GM12878 (cell line): Measurements from ENCODE around the gene ANKRD53. TPM values are rescaled to one million over a fixed set of nuclear protein-coding genes. Genes with fewer than 3 reads are reported as not detected.

Source experiments
- ASH2L ChIP-seq: fragments of 300-600, 200-600 bp; sonication (generic); IDR thresholded peaks from 2 replicates; pipeline ENCODE4 v1.6.1; 2017; ENCODE audit warnings: low read depth, mild to moderate bottlenecking, borderline replicate concordance
- CEBPB ChIP-seq, 2 experiments: fragments of 150-350 bp in 1 of 2; IDR thresholded peaks; 2 replicates each; pipeline ENCODE4 v1.6.1; 2012 to 2014; ENCODE audit warnings: low read depth in 2 of 2, low read length in 2 of 2, borderline replicate concordance in 1 of 2, inconsistent platforms in 1 of 2
- MXI1 ChIP-seq: fragments of 150-350 bp; IDR thresholded peaks from 2 replicates; pipeline ENCODE4 v1.6.1; 2011; ENCODE audit warnings: low read depth, mild to moderate bottlenecking, inconsistent platforms, low read length, improper control_type of control experiment
- NR2C1 ChIP-seq: fragments of 450-650 bp; IDR thresholded peaks from 2 replicates; pipeline ENCODE4 v1.6.1; 2017; ENCODE audit warnings: antibody characterized with exemption, mild to moderate bottlenecking, moderate library complexity
- RAD21 ChIP-seq: IDR thresholded peaks from 2 replicates; pipeline ENCODE4 v1.6.1; 2011; ENCODE audit warnings: mild to moderate bottlenecking, low read depth, low read length, moderate library complexity; ENCODE audit not compliant: insufficient read depth
- SMARCA5 ChIP-seq: fragments of 450-650 bp; IDR thresholded peaks from 2 replicates; pipeline ENCODE4 v1.6.1; 2017; ENCODE audit warnings: mild to moderate bottlenecking
- SRF ChIP-seq, 2 experiments: IDR thresholded peaks; 2 replicates each; pipeline ENCODE4 v1.6.1; 2011; ENCODE audit warnings: low read depth in 2 of 2, low read length in 2 of 2, mild to moderate bottlenecking in 1 of 2, moderate library complexity in 1 of 2
- WRNIP1 ChIP-seq: IDR thresholded peaks from 2 replicates; pipeline ENCODE4 v1.6.1; 2011; ENCODE audit warnings: low read depth, low read length, improper control_type of control experiment, borderline replicate concordance
- polyA plus RNA-seq, 11 experiments: library from polyadenylated mRNA; depleted of rRNA in 4 of 11; unstranded in 6 of 11; stranded (reverse) in 5 of 11; fragments of >200 nt; fragmentation: Nextera tagmentation in 4 of 11; fragmentation: Illumina TruSeq in 1 of 11; extraction: Ambion mirVana in 4 of 11; extraction: Trizol in 1 of 11; gene quantifications; 1 replicate in 1 of 11; 2 replicates in 10 of 11; pipeline versions ENCODE4 v1.2.1 to v1.2.3, GENCODE V29; 2011 to 2016; ENCODE audit warnings: inconsistent platforms in 2 of 11, missing spikeins in 2 of 11, low read depth in 1 of 11
- total RNA-seq, 4 experiments: library from RNA; depleted of rRNA in 3 of 4; stranded (reverse); fragments of >200 nt in 3 of 4; fragmentation: Illumina TruSeq in 1 of 4; extraction: Trizol in 1 of 4; gene quantifications; 2 replicates each; pipeline versions ENCODE4 v1.2.1 to v1.2.3, GENCODE V29; 2013 to 2021
- TF ChIP-seq, protein P1 (sequence below): IDR thresholded peaks from 2 replicates; pipeline ENCODE4 v1.6.1; 2011; ENCODE audit warnings: mild to moderate bottlenecking, low read depth, low read length, moderate library complexity; ENCODE audit not compliant: insufficient replicate concordance
- TF ChIP-seq, protein P2 (sequence below): IDR thresholded peaks from 2 replicates; pipeline ENCODE4 v1.6.1; 2012; ENCODE audit warnings: low read depth, low read length, improper control_type of control experiment
- TF ChIP-seq, protein P3 (sequence below): fragments of 450-650 bp; IDR thresholded peaks from 2 replicates; pipeline ENCODE4 v1.6.1; 2017; ENCODE audit warnings: mild to moderate bottlenecking, moderate library complexity
- TF ChIP-seq, protein P4 (sequence below), 3 experiments: IDR thresholded peaks in 2 of 3; conservative IDR thresholded peaks in 1 of 3; 2 replicates each; pipeline ENCODE4 v1.5.1; 2011; ENCODE audit warnings: low read depth in 3 of 3, low read length in 3 of 3, mild to moderate bottlenecking in 3 of 3, control low read depth in 2 of 3, moderate library complexity in 2 of 3, inconsistent platforms in 1 of 3, mixed read lengths in 1 of 3; ENCODE audit not compliant: control insufficient read depth in 2 of 3, insufficient read depth in 1 of 3; ENCODE audit errors: extremely low read depth in 1 of 3
- TF ChIP-seq, protein P5 (sequence below): fragments of 450-650 bp; IDR thresholded peaks from 2 replicates; pipeline ENCODE4 v1.6.1; 2017; ENCODE audit warnings: mild to moderate bottlenecking

The ANKRD53 gene
- total and polyA plus RNA-seq, 10 of the 15 experiments (the other 5 are each of a cell fraction or from before 2014, with no cell fraction given) = 0.04 TPM; not detected in 8

DNA sequence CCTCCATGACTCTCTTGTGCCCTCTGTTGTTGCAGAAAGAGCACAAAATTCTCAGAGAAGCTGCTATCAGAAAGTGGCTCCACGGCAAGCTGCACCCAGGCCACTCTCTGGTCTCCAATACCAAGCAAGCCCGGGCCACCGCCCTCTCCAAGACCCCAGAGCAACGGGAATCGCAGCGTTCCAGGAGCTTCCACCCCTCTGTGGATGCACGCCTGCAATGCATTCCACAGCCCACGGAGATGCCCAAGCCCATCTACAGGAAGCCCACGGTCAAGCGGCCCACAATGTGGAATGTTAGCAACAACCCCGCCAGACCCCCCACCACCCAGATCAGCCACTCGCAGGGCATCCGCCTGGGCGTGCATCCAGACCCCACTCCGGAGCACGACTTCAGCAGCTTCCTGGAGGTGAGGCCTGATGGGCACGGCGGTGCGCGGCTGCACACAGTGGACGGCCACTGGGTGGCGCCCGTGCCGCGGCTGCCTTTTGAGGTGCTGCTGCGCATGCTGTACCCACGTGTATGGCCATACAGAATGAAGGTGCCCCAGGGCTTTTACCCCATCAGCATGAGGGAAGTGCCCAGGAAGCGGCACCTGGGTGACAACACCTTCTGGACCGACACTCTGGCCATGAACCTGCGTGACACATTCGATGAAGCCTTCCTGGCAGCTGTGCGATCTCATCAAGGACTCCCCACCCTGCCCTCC is 6.3 kb downstream of the ANKRD53 start (continued):
- TF ChIP-seq, protein P1, sequence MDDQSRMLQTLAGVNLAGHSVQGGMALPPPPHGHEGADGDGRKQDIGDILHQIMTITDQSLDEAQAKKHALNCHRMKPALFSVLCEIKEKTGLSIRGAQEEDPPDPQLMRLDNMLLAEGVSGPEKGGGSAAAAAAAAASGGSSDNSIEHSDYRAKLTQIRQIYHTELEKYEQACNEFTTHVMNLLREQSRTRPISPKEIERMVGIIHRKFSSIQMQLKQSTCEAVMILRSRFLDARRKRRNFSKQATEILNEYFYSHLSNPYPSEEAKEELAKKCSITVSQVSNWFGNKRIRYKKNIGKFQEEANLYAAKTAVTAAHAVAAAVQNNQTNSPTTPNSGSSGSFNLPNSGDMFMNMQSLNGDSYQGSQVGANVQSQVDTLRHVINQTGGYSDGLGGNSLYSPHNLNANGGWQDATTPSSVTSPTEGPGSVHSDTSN = no peak
- 0 out of 2 replicates have a peak, but pooled peaks have one; percentile 46 for TF ChIP-seq SMARCA5
- no peak for TF ChIP-seq ASH2L
- TF ChIP-seq, protein P2, sequence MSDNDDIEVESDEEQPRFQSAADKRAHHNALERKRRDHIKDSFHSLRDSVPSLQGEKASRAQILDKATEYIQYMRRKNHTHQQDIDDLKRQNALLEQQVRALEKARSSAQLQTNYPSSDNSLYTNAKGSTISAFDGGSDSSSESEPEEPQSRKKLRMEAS = 0 out of 2 replicates have a peak, but pooled peaks have one; percentile 47
- TF ChIP-seq NR2C1 = no peak
- TF ChIP-seq, protein P3, sequence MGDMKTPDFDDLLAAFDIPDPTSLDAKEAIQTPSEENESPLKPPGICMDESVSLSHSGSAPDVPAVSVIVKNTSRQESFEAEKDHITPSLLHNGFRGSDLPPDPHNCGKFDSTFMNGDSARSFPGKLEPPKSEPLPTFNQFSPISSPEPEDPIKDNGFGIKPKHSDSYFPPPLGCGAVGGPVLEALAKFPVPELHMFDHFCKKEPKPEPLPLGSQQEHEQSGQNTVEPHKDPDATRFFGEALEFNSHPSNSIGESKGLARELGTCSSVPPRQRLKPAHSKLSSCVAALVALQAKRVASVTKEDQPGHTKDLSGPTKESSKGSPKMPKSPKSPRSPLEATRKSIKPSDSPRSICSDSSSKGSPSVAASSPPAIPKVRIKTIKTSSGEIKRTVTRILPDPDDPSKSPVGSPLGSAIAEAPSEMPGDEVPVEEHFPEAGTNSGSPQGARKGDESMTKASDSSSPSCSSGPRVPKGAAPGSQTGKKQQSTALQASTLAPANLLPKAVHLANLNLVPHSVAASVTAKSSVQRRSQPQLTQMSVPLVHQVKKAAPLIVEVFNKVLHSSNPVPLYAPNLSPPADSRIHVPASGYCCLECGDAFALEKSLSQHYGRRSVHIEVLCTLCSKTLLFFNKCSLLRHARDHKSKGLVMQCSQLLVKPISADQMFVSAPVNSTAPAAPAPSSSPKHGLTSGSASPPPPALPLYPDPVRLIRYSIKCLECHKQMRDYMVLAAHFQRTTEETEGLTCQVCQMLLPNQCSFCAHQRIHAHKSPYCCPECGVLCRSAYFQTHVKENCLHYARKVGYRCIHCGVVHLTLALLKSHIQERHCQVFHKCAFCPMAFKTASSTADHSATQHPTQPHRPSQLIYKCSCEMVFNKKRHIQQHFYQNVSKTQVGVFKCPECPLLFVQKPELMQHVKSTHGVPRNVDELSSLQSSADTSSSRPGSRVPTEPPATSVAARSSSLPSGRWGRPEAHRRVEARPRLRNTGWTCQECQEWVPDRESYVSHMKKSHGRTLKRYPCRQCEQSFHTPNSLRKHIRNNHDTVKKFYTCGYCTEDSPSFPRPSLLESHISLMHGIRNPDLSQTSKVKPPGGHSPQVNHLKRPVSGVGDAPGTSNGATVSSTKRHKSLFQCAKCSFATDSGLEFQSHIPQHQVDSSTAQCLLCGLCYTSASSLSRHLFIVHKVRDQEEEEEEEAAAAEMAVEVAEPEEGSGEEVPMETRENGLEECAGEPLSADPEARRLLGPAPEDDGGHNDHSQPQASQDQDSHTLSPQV = no peak
- peak; percentile 30; the same call in 1 of the 2 replicates for TF ChIP-seq MXI1
- TF ChIP-seq RAD21 = peak; percentile 52
- TF ChIP-seq, protein P4, sequence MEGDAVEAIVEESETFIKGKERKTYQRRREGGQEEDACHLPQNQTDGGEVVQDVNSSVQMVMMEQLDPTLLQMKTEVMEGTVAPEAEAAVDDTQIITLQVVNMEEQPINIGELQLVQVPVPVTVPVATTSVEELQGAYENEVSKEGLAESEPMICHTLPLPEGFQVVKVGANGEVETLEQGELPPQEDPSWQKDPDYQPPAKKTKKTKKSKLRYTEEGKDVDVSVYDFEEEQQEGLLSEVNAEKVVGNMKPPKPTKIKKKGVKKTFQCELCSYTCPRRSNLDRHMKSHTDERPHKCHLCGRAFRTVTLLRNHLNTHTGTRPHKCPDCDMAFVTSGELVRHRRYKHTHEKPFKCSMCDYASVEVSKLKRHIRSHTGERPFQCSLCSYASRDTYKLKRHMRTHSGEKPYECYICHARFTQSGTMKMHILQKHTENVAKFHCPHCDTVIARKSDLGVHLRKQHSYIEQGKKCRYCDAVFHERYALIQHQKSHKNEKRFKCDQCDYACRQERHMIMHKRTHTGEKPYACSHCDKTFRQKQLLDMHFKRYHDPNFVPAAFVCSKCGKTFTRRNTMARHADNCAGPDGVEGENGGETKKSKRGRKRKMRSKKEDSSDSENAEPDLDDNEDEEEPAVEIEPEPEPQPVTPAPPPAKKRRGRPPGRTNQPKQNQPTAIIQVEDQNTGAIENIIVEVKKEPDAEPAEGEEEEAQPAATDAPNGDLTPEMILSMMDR (IDR thresholded peaks at IDR 0.05 in 2 of 3, conservative IDR thresholded peaks at IDR 0.05 in 1 of 3; ENCODE audit: control insufficient read depth in 2 of 3, extremely low read depth in 1 of 3, insufficient read depth in 1 of 3, low read depth in 3 of 3, low read length in 3 of 3) = peak; percentile 74 to 90 (median 85)
- TF ChIP-seq SRF (IDR thresholded peaks at IDR 0.05; ENCODE audit: low read depth in 2 of 2, low read length in 2 of 2) = no peak
- no peak for TF ChIP-seq WRNIP1
- TF ChIP-seq, protein P5, sequence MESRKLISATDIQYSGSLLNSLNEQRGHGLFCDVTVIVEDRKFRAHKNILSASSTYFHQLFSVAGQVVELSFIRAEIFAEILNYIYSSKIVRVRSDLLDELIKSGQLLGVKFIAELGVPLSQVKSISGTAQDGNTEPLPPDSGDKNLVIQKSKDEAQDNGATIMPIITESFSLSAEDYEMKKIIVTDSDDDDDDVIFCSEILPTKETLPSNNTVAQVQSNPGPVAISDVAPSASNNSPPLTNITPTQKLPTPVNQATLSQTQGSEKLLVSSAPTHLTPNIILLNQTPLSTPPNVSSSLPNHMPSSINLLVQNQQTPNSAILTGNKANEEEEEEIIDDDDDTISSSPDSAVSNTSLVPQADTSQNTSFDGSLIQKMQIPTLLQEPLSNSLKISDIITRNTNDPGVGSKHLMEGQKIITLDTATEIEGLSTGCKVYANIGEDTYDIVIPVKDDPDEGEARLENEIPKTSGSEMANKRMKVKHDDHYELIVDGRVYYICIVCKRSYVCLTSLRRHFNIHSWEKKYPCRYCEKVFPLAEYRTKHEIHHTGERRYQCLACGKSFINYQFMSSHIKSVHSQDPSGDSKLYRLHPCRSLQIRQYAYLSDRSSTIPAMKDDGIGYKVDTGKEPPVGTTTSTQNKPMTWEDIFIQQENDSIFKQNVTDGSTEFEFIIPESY = peak; percentile 92
- TF ChIP-seq CEBPB (IDR thresholded peaks at IDR 0.05; ENCODE audit: borderline replicate concordance in 1 of 2, low read depth in 2 of 2, low read length in 2 of 2) = no peak
